HG03575 (cell line): ENCODE results near the gene RBMX2.
A peak's percentile ranks its signal among the peaks of the same experiment; 100 is the strongest.
"Not testable (repeated sequence)": the region's sequence is repeated elsewhere in the genome, so short reads cannot be mapped to it uniquely, and the experiment has no call there.

Experiments used
- ATAC-seq: cut with Tn5 transposase; IDR thresholded peaks from one replicate; pipeline ENCODE4 v1.9.1; 2021; ENCODE audit not compliant: unreplicated experiment, insufficient number of reproducible peaks, low FRiP score; ENCODE audit errors: extremely low read depth

Gene RBMX2

GRCh38 chrX:130401415-130402207, at the start of gene RBMX2:
TSS of gene RBMX2 (plus strand) at chrX:130401987. CDS start at chrX:130402033, 46 bp downstream.
- peak; percentile 68 for ATAC-seq

GRCh38 chrX:130352050-130352449, 49.7 kb upstream of the RBMX2 start:
- ATAC-seq, result not testable (repeated sequence)

GRCh38 chrX:130376077-130376476, 25.7 kb upstream of the RBMX2 start:
- ATAC-seq, result no peak

- ATAC-seq, result no peak
Measured at GRCh38 chrX:130378024-130378669, 23.6 kb upstream of the RBMX2 start.

- no peak for ATAC-seq
Measured at GRCh38 chrX:130385520-130385919, 16.3 kb upstream of the RBMX2 start, which contains the start of gene GPR119. TSS of gene GPR119 (minus strand) at chrX:130385674. CDS start at chrX:130385447, 227 bp downstream.

GRCh38 chrX:130386408-130386808, 15.4 kb upstream of the RBMX2 start:
- ATAC-seq, result no peak

GRCh38 chrX:130393451-130394074, 8.2 kb upstream of the RBMX2 start:
- no peak for ATAC-seq

GRCh38 chrX:130395341-130395740, 6.4 kb upstream of the RBMX2 start:
- ATAC-seq, result no peak

GRCh38 chrX:130402208-130402684, 459 bp downstream of the RBMX2 start:
- no peak for ATAC-seq

GRCh38 chrX:130413415-130413814, 11.6 kb downstream of the RBMX2 start:
- no peak for ATAC-seq

- ATAC-seq, result no peak
Measured at GRCh38 chrX:130414800-130415199, 13.0 kb downstream of the RBMX2 start.

- no peak for ATAC-seq
Measured at GRCh38 chrX:130415201-130415600, 13.4 kb downstream of the RBMX2 start.

- ATAC-seq, result no peak
Measured at GRCh38 chrX:130416785-130417184, 15.0 kb downstream of the RBMX2 start.

GRCh38 chrX:130418066-130418465, 16.3 kb downstream of the RBMX2 start:
- ATAC-seq, result no peak

GRCh38 chrX:130418740-130419139, 17.0 kb downstream of the RBMX2 start:
- ATAC-seq, result no peak

GRCh38 chrX:130419263-130419662, 17.5 kb downstream of the RBMX2 start:
- ATAC-seq, result no peak

GRCh38 chrX:130426531-130426930, 24.7 kb downstream of the RBMX2 start:
- ATAC-seq, result no peak

- ATAC-seq, result not testable (repeated sequence)
Measured at GRCh38 chrX:130429236-130429635, 27.4 kb downstream of the RBMX2 start.

GRCh38 chrX:130435937-130436336, 34.1 kb downstream of the RBMX2 start:
- ATAC-seq, result no peak

GRCh38 chrX:130437996-130438395, 36.2 kb downstream of the RBMX2 start:
- not testable (repeated sequence) for ATAC-seq
